Loucy (cell line): ENCODE data around the gene MPND.

ENCODE experiments used
- EZH2phosphoT487 ChIP-seq: fragments of 200-600 bp; IDR thresholded peaks from 2 replicates; pipeline ENCODE4 v1.6.1; 2018; ENCODE audit warnings: antibody characterized with exemption, mild to moderate bottlenecking, moderate library complexity, borderline replicate concordance
- TF ChIP-seq, protein P1 (sequence below): fragments of 200-600 bp; sonication (generic); conservative IDR thresholded peaks from 2 replicates; pipeline ENCODE4 v1.5.1; 2014; ENCODE audit warnings: mild to moderate bottlenecking, antibody characterized with exemption, low read length

DNA sequence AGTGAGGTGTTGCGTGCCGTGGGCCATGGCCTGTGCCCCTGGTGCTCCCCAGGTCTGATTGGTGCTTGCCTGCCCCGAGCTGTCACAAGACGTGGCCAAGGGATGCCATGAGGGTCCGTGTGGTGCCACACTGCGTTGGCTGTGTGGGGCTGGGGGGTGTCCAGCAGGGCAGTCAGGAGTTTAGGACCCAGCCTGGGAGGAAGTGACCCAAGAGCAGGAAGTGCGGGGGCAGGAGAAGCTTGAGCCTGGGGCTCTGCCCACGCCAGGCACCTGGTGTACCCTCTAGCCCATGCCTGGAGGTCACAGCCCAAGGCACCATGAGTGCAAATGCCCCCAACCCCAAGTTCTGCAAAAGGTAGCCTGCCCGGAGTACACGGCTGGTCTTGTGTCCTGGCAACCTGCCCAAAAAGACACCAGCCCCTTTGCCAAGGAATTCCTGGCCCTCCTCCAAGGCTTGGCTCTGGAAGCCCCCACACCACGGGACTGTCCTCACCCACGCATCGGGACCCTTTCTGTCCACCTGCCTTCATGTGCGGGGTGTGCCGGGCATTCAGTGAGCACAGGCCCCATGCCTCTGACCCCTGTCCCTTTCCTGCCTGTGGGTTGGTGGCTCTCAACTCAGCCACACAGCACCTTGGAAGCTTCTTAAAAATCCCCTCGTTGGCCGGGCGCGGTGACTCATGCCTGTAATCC lies 24.9 kb downstream of the MPND start:
- TF ChIP-seq, protein P1, sequence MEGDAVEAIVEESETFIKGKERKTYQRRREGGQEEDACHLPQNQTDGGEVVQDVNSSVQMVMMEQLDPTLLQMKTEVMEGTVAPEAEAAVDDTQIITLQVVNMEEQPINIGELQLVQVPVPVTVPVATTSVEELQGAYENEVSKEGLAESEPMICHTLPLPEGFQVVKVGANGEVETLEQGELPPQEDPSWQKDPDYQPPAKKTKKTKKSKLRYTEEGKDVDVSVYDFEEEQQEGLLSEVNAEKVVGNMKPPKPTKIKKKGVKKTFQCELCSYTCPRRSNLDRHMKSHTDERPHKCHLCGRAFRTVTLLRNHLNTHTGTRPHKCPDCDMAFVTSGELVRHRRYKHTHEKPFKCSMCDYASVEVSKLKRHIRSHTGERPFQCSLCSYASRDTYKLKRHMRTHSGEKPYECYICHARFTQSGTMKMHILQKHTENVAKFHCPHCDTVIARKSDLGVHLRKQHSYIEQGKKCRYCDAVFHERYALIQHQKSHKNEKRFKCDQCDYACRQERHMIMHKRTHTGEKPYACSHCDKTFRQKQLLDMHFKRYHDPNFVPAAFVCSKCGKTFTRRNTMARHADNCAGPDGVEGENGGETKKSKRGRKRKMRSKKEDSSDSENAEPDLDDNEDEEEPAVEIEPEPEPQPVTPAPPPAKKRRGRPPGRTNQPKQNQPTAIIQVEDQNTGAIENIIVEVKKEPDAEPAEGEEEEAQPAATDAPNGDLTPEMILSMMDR: no peak
- no peak for TF ChIP-seq EZH2phosphoT487
